HEK293 (cell line): ENCODE data around the gene GPR4.

Experiments used
- KLF9 ChIP-seq: fragments of 450-650 bp; formaldehyde crosslinking; IDR thresholded peaks from 2 replicates; pipeline ENCODE4 v1.5.1; 2016; ENCODE audit warnings: missing biosample characterization, missing genetic modification characterization, low read depth
- YY1 ChIP-seq: fragments of 450-650 bp; formaldehyde crosslinking; IDR thresholded peaks from 2 replicates; pipeline ENCODE4 v1.5.1; 2018; ENCODE audit warnings: missing biosample characterization, missing genetic modification characterization
- ZFP41 ChIP-seq: fragments of 450-650 bp; formaldehyde crosslinking; IDR thresholded peaks from 2 replicates; pipeline ENCODE4 v1.5.1; 2016; ENCODE audit warnings: missing biosample characterization, missing genetic modification characterization, borderline replicate concordance
- ZNF121 ChIP-seq: fragments of 450-650 bp; formaldehyde crosslinking; IDR thresholded peaks from 2 replicates; pipeline ENCODE4 v1.5.1; 2016; ENCODE audit warnings: missing biosample characterization, missing genetic modification characterization
- ZNF146 ChIP-seq: fragments of 450-650 bp; formaldehyde crosslinking; IDR thresholded peaks from 2 replicates; pipeline ENCODE4 v1.5.1; 2016; ENCODE audit warnings: missing biosample characterization, missing genetic modification characterization
- ZNF391 ChIP-seq: fragments of 450-650 bp; formaldehyde crosslinking; IDR thresholded peaks from 2 replicates; pipeline ENCODE4 v1.5.1; 2016; ENCODE audit warnings: low read depth, missing biosample characterization, missing genetic modification characterization, borderline replicate concordance
- ZNF777 ChIP-seq: fragments of 450-650 bp; formaldehyde crosslinking; IDR thresholded peaks from 2 replicates; pipeline ENCODE4 v1.5.1; 2017; ENCODE audit warnings: missing biosample characterization, missing genetic modification characterization, borderline replicate concordance
- TF ChIP-seq, protein P1 (sequence below): fragments of 450-650 bp; formaldehyde crosslinking; IDR thresholded peaks from 2 replicates; pipeline ENCODE4 v1.5.1; 2016; ENCODE audit warnings: missing biosample characterization, missing genetic modification characterization
- TF ChIP-seq, protein P2 (sequence below): fragments of 450-650 bp; formaldehyde crosslinking; IDR thresholded peaks from 2 replicates; pipeline ENCODE4 v1.5.1; 2016; ENCODE audit warnings: missing biosample characterization, missing genetic modification characterization
- TF ChIP-seq, protein P3 (sequence below): sonication (generic); formaldehyde crosslinking; IDR thresholded peaks from 2 replicates; pipeline ENCODE4 v1.8.1; 2022; ENCODE audit warnings: mild to moderate bottlenecking, moderate library complexity, missing genetic modification reagents

DNA sequence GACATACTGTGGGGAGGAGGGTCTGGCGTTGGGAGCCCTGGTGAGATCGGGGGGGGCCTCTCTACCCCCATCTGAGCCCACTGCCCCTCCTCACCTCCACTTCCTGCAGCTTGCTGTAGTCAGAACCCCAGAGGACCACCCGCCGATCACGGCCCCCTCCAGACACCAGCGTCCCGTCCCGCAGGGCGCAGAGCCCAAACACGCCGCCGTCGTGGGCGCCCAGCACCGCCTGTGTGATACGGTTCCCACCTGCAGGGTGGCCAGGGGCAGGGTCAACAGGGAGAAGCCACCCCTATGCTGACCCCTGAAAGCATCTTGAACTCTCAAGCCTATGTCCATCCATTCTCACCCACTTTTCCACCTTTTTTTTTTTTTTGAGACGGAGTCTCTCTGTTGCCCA, 19.4 kb upstream of the GPR4 start:
- TF ChIP-seq YY1 (tag by site-specific recombination) (no peak), ZNF121 (no peak), ZNF391 (tag by site-specific recombination) (no peak), KLF9 (tag by site-specific recombination) (no peak), ZNF146 (tag by site-specific recombination) (no peak), ZFP41 (tag by site-specific recombination) (no peak), ZNF777 (tag by site-specific recombination) (no peak)
- TF ChIP-seq, protein P1, sequence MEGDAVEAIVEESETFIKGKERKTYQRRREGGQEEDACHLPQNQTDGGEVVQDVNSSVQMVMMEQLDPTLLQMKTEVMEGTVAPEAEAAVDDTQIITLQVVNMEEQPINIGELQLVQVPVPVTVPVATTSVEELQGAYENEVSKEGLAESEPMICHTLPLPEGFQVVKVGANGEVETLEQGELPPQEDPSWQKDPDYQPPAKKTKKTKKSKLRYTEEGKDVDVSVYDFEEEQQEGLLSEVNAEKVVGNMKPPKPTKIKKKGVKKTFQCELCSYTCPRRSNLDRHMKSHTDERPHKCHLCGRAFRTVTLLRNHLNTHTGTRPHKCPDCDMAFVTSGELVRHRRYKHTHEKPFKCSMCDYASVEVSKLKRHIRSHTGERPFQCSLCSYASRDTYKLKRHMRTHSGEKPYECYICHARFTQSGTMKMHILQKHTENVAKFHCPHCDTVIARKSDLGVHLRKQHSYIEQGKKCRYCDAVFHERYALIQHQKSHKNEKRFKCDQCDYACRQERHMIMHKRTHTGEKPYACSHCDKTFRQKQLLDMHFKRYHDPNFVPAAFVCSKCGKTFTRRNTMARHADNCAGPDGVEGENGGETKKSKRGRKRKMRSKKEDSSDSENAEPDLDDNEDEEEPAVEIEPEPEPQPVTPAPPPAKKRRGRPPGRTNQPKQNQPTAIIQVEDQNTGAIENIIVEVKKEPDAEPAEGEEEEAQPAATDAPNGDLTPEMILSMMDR: no peak
- TF ChIP-seq, protein P2, sequence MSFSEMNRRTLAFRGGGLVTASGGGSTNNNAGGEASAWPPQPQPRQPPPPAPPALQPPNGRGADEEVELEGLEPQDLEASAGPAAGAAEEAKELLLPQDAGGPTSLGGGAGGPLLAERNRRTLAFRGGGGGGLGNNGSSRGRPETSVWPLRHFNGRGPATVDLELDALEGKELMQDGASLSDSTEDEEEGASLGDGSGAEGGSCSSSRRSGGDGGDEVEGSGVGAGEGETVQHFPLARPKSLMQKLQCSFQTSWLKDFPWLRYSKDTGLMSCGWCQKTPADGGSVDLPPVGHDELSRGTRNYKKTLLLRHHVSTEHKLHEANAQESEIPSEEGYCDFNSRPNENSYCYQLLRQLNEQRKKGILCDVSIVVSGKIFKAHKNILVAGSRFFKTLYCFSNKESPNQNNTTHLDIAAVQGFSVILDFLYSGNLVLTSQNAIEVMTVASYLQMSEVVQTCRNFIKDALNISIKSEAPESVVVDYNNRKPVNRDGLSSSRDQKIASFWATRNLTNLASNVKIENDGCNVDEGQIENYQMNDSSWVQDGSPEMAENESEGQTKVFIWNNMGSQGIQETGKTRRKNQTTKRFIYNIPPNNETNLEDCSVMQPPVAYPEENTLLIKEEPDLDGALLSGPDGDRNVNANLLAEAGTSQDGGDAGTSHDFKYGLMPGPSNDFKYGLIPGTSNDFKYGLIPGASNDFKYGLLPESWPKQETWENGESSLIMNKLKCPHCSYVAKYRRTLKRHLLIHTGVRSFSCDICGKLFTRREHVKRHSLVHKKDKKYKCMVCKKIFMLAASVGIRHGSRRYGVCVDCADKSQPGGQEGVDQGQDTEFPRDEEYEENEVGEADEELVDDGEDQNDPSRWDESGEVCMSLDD (tag by site-specific recombination): no peak
- TF ChIP-seq, protein P3, sequence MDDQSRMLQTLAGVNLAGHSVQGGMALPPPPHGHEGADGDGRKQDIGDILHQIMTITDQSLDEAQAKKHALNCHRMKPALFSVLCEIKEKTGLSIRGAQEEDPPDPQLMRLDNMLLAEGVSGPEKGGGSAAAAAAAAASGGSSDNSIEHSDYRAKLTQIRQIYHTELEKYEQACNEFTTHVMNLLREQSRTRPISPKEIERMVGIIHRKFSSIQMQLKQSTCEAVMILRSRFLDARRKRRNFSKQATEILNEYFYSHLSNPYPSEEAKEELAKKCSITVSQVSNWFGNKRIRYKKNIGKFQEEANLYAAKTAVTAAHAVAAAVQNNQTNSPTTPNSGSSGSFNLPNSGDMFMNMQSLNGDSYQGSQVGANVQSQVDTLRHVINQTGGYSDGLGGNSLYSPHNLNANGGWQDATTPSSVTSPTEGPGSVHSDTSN: no peak
